ENCODE measurements around the gene WBP1L.
A peak's percentile ranks its signal among the peaks of the same experiment; 100 is the strongest.
"Not testable (repeated sequence)": the region's sequence is repeated elsewhere in the genome, so short reads cannot be mapped to it uniquely, and the experiment has no call there.

WBP1L gene

GRCh38 chr10:102813734-102814452 is 70.1 kb downstream of the WBP1L start:
- DNase-seq, result no peak

- no peak for DNase-seq
Measured at GRCh38 chr10:102814453-102814871, 70.7 kb downstream of the WBP1L start.

GRCh38 chr10:102814873-102815661 is 71.3 kb downstream of the WBP1L start:
- no peak for DNase-seq

GRCh38 chr10:102815790-102816549 is 72.2 kb downstream of the WBP1L start:
- no peak for DNase-seq

GRCh38 chr10:102817175-102817574 is 73.4 kb downstream of the WBP1L start:
- DNase-seq, result no peak

GRCh38 chr10:102819054-102819453 is 75.3 kb downstream of the WBP1L start:
- no peak for DNase-seq

- DNase-seq, result not testable (repeated sequence)
Measured at GRCh38 chr10:102820008-102820407, 76.3 kb downstream of the WBP1L start.

- DNase-seq, result no peak
Measured at GRCh38 chr10:102822222-102822621, 78.5 kb downstream of the WBP1L start.

GRCh38 chr10:102824664-102825063 is 80.9 kb downstream of the WBP1L start:
- DNase-seq, result no peak

- DNase-seq, result no peak
Measured at GRCh38 chr10:102826148-102826796, 82.5 kb downstream of the WBP1L start.

GRCh38 chr10:102827597-102827975 is 83.8 kb downstream of the WBP1L start:
- DNase-seq, result no peak

GRCh38 chr10:102831322-102832071 is 87.7 kb downstream of the WBP1L start:
- DNase-seq, result no peak

- DNase-seq, result no peak
Measured at GRCh38 chr10:102832248-102832647, 88.5 kb downstream of the WBP1L start.

GRCh38 chr10:102832987-102833386 is 89.2 kb downstream of the WBP1L start:
- DNase-seq, result no peak

- no peak for DNase-seq
Measured at GRCh38 chr10:102834143-102834542, 90.4 kb downstream of the WBP1L start.

GRCh38 chr10:102835007-102835482 is 91.3 kb downstream of the WBP1L start:
- peak; percentile 70 for DNase-seq

GRCh38 chr10:102837230-102837721 is 93.5 kb downstream of the WBP1L start, which contains the start of gene CYP17A1:
TSS of gene CYP17A1 (minus strand) at chr10:102837413. CDS start at chr10:102837361, 52 bp downstream.
- DNase-seq, result no peak

GRCh38 chr10:102838276-102838927 is 94.7 kb downstream of the WBP1L start:
- DNase-seq, result not testable (repeated sequence)

- no peak for DNase-seq
Measured at GRCh38 chr10:102841827-102842345, 98.1 kb downstream of the WBP1L start.

GRCh38 chr10:102843139-102843538 is 99.4 kb downstream of the WBP1L start:
- not testable (repeated sequence) for DNase-seq

Data from activated T-cell treated with anti-CD3 and anti-CD28 coated beads for 4 hours (primary cell).